Peyer's patch (tissue), 4 donors: ENCODE measurements around the gene POU1F1. TPM values are rescaled to one million over a fixed set of nuclear protein-coding genes. Genes with fewer than 3 reads are reported as not detected.
"Not testable (repeated sequence)": the region's sequence is repeated elsewhere in the genome, so short reads cannot be mapped to it uniquely, and the experiment has no call there.

Experiments
- DNase-seq, 3 donors: peaks; one replicate each; pipeline ENCODE4 v3.0.0-alpha.2; 2017 to 2019
- H3K27ac ChIP-seq, 4 donors: fragments of 200-600 bp; sonication (generic); one replicate each; pipeline ENCODE4 v1.5.1; 2016 to 2019
- H3K27me3 ChIP-seq, 2 donors: fragments of 200-600 bp; sonication (generic); one replicate each; pipeline ENCODE4 v1.5.1; 2019
- H3K36me3 ChIP-seq, 3 donors: fragments of 200-600 bp; sonication (generic); one replicate each; pipeline ENCODE4 v1.5.1; 2016 to 2019
- H3K4me1 ChIP-seq, 4 donors: fragments of 200-600 bp; sonication (generic); one replicate each; pipeline ENCODE4 v1.5.1; 2016 to 2019
- H3K4me3 ChIP-seq, 4 donors: fragments of 200-600 bp; sonication (generic); 1 replicate in 3 of 4; 2 replicates in 1 of 4; pipeline ENCODE4 v1.5.1; 2016 to 2019; ENCODE audit warnings: mild to moderate bottlenecking in 1 of 4
- H3K9me3 ChIP-seq, 4 donors: fragments of 200-600 bp; sonication (generic); one replicate each; pipeline ENCODE4 v1.5.1; 2016 to 2019; ENCODE audit warnings: mild to moderate bottlenecking in 1 of 4
- CTCF ChIP-seq, 6 experiments: fragments of 450-650 bp in 4 of 6; fragments of 200-600 bp in 2 of 6; sonication (generic) in 1 of 6; IDR thresholded peaks; one replicate each; pipeline ENCODE4 v1.5.1; 2017 to 2019; ENCODE audit warnings: antibody characterized with exemption in 6 of 6, mild to moderate bottlenecking in 3 of 6, moderate library complexity in 1 of 6
- POLR2A ChIP-seq, 2 donors: fragments of 450-650 bp; IDR thresholded peaks; one replicate each; pipeline ENCODE4 v1.5.1; 2017; ENCODE audit warnings: antibody characterized with exemption in 2 of 2, mild to moderate bottlenecking in 2 of 2, moderate library complexity in 2 of 2
- total RNA-seq, 4 donors: library from RNA; depleted of rRNA; stranded (reverse); fragments of >200 nt; gene quantifications; one replicate each; pipeline ENCODE4 v1.1.0, GENCODE V29; 2016

POU1F1 gene
- total RNA-seq, 4 donors from 2014 or later, result not detected

- no peak overlapping the region for H3K27ac ChIP-seq
- no peak overlapping the region for H3K4me3 ChIP-seq
- no peak for DNase-seq
- no peak for TF ChIP-seq POLR2A (IDR thresholded peaks at IDR 0.05)
- no peaks in the 10 kb centered on the region for H3K36me3 ChIP-seq
- no peaks in the 10 kb centered on the region for H3K27me3 ChIP-seq
- H3K9me3 ChIP-seq, result no peaks in the 10 kb centered on the region
- H3K4me1 ChIP-seq, result peaks cover 0 to 6% (median 0%) of the 10 kb centered on the region in 4 donors
Observed at GRCh38 chr3:87313641-87314040, 37.3 kb upstream of the POU1F1 start.

- Histone ChIP-seq H3K27me3 (no peaks in the 10 kb centered on the region), H3K27ac (no peak overlapping the region), H3K36me3 (no peaks in the 10 kb centered on the region), H3K9me3 (no peaks in the 10 kb centered on the region), H3K4me3 (no peak overlapping the region), H3K4me1 (no peaks in the 10 kb centered on the region)
- no peak for TF ChIP-seq POLR2A (IDR thresholded peaks at IDR 0.05)
- TF ChIP-seq CTCF (IDR thresholded peaks at IDR 0.05), result no peak
- DNase-seq, result no peak
Observed at GRCh38 chr3:87311309-87311708, 34.9 kb upstream of the POU1F1 start.

GRCh38 chr3:87309601-87310000 is 33.2 kb upstream of the POU1F1 start:
- no peak overlapping the region for H3K27ac ChIP-seq
- H3K36me3 ChIP-seq, result no peaks in the 10 kb centered on the region
- H3K4me3 ChIP-seq, result no peak overlapping the region
- no peak for TF ChIP-seq CTCF (IDR thresholded peaks at IDR 0.05)
- TF ChIP-seq POLR2A (IDR thresholded peaks at IDR 0.05), result no peak
- no peaks in the 10 kb centered on the region for H3K27me3 ChIP-seq
- peak in 1 of 3 donors; percentile 77 for DNase-seq
- H3K4me1 ChIP-seq, result no peaks in the 10 kb centered on the region
- no peaks in the 10 kb centered on the region for H3K9me3 ChIP-seq

GRCh38 chr3:87307805-87308204 is 31.4 kb upstream of the POU1F1 start:
- no peaks in the 10 kb centered on the region for H3K9me3 ChIP-seq
- no peak overlapping the region for H3K27ac ChIP-seq
- H3K27me3 ChIP-seq, result no peaks in the 10 kb centered on the region
- H3K4me3 ChIP-seq, result no peak overlapping the region
- no peaks in the 10 kb centered on the region for H3K36me3 ChIP-seq
- H3K4me1 ChIP-seq, result no peaks in the 10 kb centered on the region
- TF ChIP-seq CTCF (IDR thresholded peaks at IDR 0.05) (no peak), POLR2A (IDR thresholded peaks at IDR 0.05) (no peak)
- no peak for DNase-seq

- Histone ChIP-seq H3K4me3 (no peak overlapping the region), H3K36me3 (no peaks in the 10 kb centered on the region), H3K27ac (no peak overlapping the region), H3K4me1 (no peaks in the 10 kb centered on the region), H3K27me3 (no peaks in the 10 kb centered on the region), H3K9me3 (no peaks in the 10 kb centered on the region)
- no peak for DNase-seq
- no peak for TF ChIP-seq CTCF (IDR thresholded peaks at IDR 0.05)
- no peak for TF ChIP-seq POLR2A (IDR thresholded peaks at IDR 0.05)
Observed at GRCh38 chr3:87305517-87305916, 29.1 kb upstream of the POU1F1 start.

- DNase-seq, H3K4me3 ChIP-seq, H3K4me1 ChIP-seq, H3K27ac ChIP-seq, H3K9me3 ChIP-seq, H3K27me3 ChIP-seq, H3K36me3 ChIP-seq: not testable (repeated sequence)
Observed at GRCh38 chr3:87305031-87305430, 28.6 kb upstream of the POU1F1 start.

- TF ChIP-seq POLR2A (IDR thresholded peaks at IDR 0.05), result no peak
- peak; percentile 8 to 79 (median 69) for TF ChIP-seq CTCF (IDR thresholded peaks at IDR 0.05)
- DNase-seq, result no peak
Observed at GRCh38 chr3:87298111-87298718, 21.8 kb upstream of the POU1F1 start.

More at GRCh38 chr3:87298111-87298718, 21.8 kb upstream of the POU1F1 start:
- Histone ChIP-seq H3K27ac (no peak overlapping the region), H3K27me3 (no peaks in the 10 kb centered on the region), H3K36me3 (no peaks in the 10 kb centered on the region), H3K4me1 (no peaks in the 10 kb centered on the region), H3K9me3 (no peaks in the 10 kb centered on the region), H3K4me3 (no peak overlapping the region)
